Heart right ventricle (tissue), 16 donors: ENCODE measurements around the gene ATP10A. TPM values are rescaled to one million over a fixed set of nuclear protein-coding genes. Genes with fewer than 3 reads are reported as not detected.

ENCODE experiments used
- ATAC-seq, 8 donors: fragments of 200-7000 bp; cut with Tn5 transposase; one replicate each; pipeline ENCODE4 v1.9.1; 2020; ENCODE audit warnings: mild to moderate bottlenecking in 8 of 8, moderate library complexity in 8 of 8, moderate number of reproducible peaks in 1 of 8
- DNase-seq, 2 donors: peaks; one replicate each; pipeline ENCODE4 v3.0.0-alpha.2; 2020
- H3K27ac ChIP-seq, 10 donors: fragments of 200-600 bp; sonication (generic) in 2 of 10; one replicate each; pipeline versions ENCODE4 v1.5.0 to v1.8.0; 2020 to 2022; ENCODE audit warnings: mild to moderate bottlenecking in 3 of 10
- H3K27me3 ChIP-seq, 7 donors: fragments of 200-600 bp; one replicate each; pipeline ENCODE4 v1.8.0; 2021 to 2022; ENCODE audit warnings: mild to moderate bottlenecking in 2 of 7
- H3K36me3 ChIP-seq, 9 donors: fragments of 200-600 bp; sonication (generic) in 1 of 9; one replicate each; pipeline versions ENCODE4 v1.5.0 to v1.8.0; 2020 to 2022; ENCODE audit warnings: mild to moderate bottlenecking in 2 of 9
- H3K4me1 ChIP-seq, 9 donors: fragments of 200-600 bp; sonication (generic) in 1 of 9; one replicate each; pipeline versions ENCODE4 v1.5.0 to v1.8.0; 2020 to 2022; ENCODE audit warnings: mild to moderate bottlenecking in 4 of 9
- H3K4me3 ChIP-seq, 10 donors: fragments of 200-600 bp; sonication (generic) in 2 of 10; one replicate each; pipeline versions ENCODE4 v1.5.0 to v1.8.0; 2020 to 2022; ENCODE audit warnings: mild to moderate bottlenecking in 7 of 10, moderate library complexity in 2 of 10
- H3K9me3 ChIP-seq, 11 donors: fragments of 200-600 bp in 10 of 11; sonication (generic) in 2 of 11; one replicate each; pipeline versions ENCODE4 v1.5.0 to v1.8.0; 2013 to 2022; ENCODE audit warnings: mild to moderate bottlenecking in 2 of 11, control low read depth in 1 of 11, moderate library complexity in 1 of 11
- CTCF ChIP-seq, 9 donors: fragments of 200-600 bp; sonication (generic) in 2 of 9; IDR thresholded peaks; one replicate each; pipeline versions ENCODE4 v1.5.0 to v1.8.0; 2021 to 2022; ENCODE audit warnings: antibody characterized with exemption in 9 of 9, mild to moderate bottlenecking in 5 of 9, moderate library complexity in 1 of 9
- WGBS, 2 donors: extraction: QIAGEN DNeasy Blood & Tissue Kit; methylation state at CpG; one replicate each; pipeline ENCODE4 v1.1.7; 2013; ENCODE audit warnings: inconsistent platforms in 1 of 2; 5-methylcytosine and 5-hydroxymethylcytosine counted together
- intact Hi-C, 10 donors: fragments of 100-400 bp; cut with DNase I; formaldehyde crosslinking; loops; one replicate each; pipeline versions ENCODE4 v1.11.1 to v1.14.2; 2022
- polyA plus RNA-seq, 2 donors: library from polyadenylated mRNA; stranded (reverse); fragments of 200-250 nt; gene quantifications; one replicate each; pipeline ENCODE4 v1.2.3, GENCODE V29; 2013
- total RNA-seq, 10 donors: library from RNA; stranded (reverse); fragmentation: NEBNext Ultra II Directional in 3 of 10; extraction: Animal tissue kit (Norgen Biotek cat#: 25700) in 3 of 10; gene quantifications; one replicate each; pipeline versions ENCODE4 v1.2.1 to v1.2.4, GENCODE V29; 2021 to 2023
- donor health status: Arrhythmogenic right ventricular cardiomyopathy.
- donor health status: ischemic (EF 13 %, LVEDD 7.1; RV severe dilation, severe dysfunction).
- donor health status: healthy with polysubstance abuse.
- donor health status: DM: no; HTN: yes; CAD: no.
- donor health status: DM: no; HTN: no; CAD: no.
- donor health status: ischemic (EF 25% LVEDD 6.9; RV normal size, moderate dysfunction).
- donor health status: ischemic (EF 25% LVEDD 5.7; RV mildly dilated, moderate dysfunction).
- donor health status: healthy.
- donor health status: DM: yes; HTN: yes; CAD: no.
- donor health status: Ischemic cardiomyopathy.
- donor health status: ischemic (EF 35%, LVEDD 5.7; RV mildly dilated, moderate dysfunction).
- donor health status: nonischemic (EF 11% LVEDD 7.7; RV severe dilation, severe dysfunction).
- donor health status: DM: yes; HTN: yes; CAD: no.
- donor health status: PGD.
- donor health status: ischemic (EF 29% LVEDD 5.4; RV normal size, mild dysfunction).
- donor health status: nonischemic (EF 23%, LVEDD 6.1; RV moderate dilation, normal function).

ATP10A gene
- total and polyA plus RNA-seq, 12 donors, result 0.45 to 2.2 (median 0.89) TPM

- intact Hi-C loops, result loop anchor here in 1 of 10 donors (10.0 kb wide), 1 partner anchor 141 kb away; no protein-coding TSS in a partner anchor
- peaks cover 0 to 3% (median 0%) of the 10 kb centered on the region in 7 donors for H3K27me3 ChIP-seq
- no peaks in the 10 kb centered on the region for H3K9me3 ChIP-seq
- H3K4me1 ChIP-seq, result peaks cover 3 to 27% (median 14%) of the 10 kb centered on the region in 9 donors
- no peak for TF ChIP-seq CTCF (IDR thresholded peaks at IDR 0.05)
- no peak overlapping the region for H3K27ac ChIP-seq
- DNase-seq (no peak), ATAC-seq (peak in 1 of 8 donors; percentile 7)
- no peak overlapping the region for H3K4me3 ChIP-seq
- 81 to 84% methylated on average over 8 of the region's 8 CpGs for WGBS, 2 donors
- peaks cover 0 to 8% (median 0%) of the 10 kb centered on the region in 9 donors for H3K36me3 ChIP-seq
Measured at GRCh38 chr15:25675396-25675795, 187.7 kb downstream of the ATP10A start.

GRCh38 chr15:25674913-25675312, 188.2 kb downstream of the ATP10A start:
- Histone ChIP-seq H3K4me3 (no peak overlapping the region), H3K36me3 (peaks cover 0 to 8% (median 0%) of the 10 kb centered on the region in 9 donors), H3K9me3 (no peaks in the 10 kb centered on the region), H3K27me3 (peaks cover 0 to 8% (median 0%) of the 10 kb centered on the region in 7 donors), H3K4me1 (peaks cover 3 to 32% (median 18%) of the 10 kb centered on the region in 9 donors), H3K27ac (peak overlapping the region in 1 of 10 donors; percentile 30)
- no peak for TF ChIP-seq CTCF (IDR thresholded peaks at IDR 0.05)
- peak in 6 of 8 donors; percentile 31 to 92 (median 62) for ATAC-seq
- 64 to 75% methylated on average over 12 of the region's 12 CpGs for WGBS, 2 donors
- DNase-seq, result peak in 1 of 2 donors; percentile 58
- intact Hi-C loops, result loop anchor here in 2 of 10 donors (5.0 to 10.0 kb wide), 2 partner anchors 108 to 140 kb away; no protein-coding TSS in a partner anchor

- no peaks in the 10 kb centered on the region for H3K9me3 ChIP-seq
- no peak overlapping the region for H3K4me3 ChIP-seq
- intact Hi-C loops, result loop anchor here in 2 of 10 donors (5.0 to 10.0 kb wide), 2 partner anchors 107 to 139 kb away; no protein-coding TSS in a partner anchor
- no peak overlapping the region for H3K27ac ChIP-seq
- H3K27me3 ChIP-seq, result peaks cover 0 to 11% (median 0%) of the 10 kb centered on the region in 7 donors
- H3K36me3 ChIP-seq, result peaks cover 0 to 8% (median 0%) of the 10 kb centered on the region in 9 donors
- DNase-seq (no peak), ATAC-seq (no peak)
- TF ChIP-seq CTCF (IDR thresholded peaks at IDR 0.05), result no peak
- WGBS, 2 donors, result 91 to 94% methylated on average over 8 of the region's 8 CpGs
- peaks cover 3 to 35% (median 20%) of the 10 kb centered on the region in 9 donors for H3K4me1 ChIP-seq
Measured at GRCh38 chr15:25673972-25674371, 189.2 kb downstream of the ATP10A start.

DNA sequence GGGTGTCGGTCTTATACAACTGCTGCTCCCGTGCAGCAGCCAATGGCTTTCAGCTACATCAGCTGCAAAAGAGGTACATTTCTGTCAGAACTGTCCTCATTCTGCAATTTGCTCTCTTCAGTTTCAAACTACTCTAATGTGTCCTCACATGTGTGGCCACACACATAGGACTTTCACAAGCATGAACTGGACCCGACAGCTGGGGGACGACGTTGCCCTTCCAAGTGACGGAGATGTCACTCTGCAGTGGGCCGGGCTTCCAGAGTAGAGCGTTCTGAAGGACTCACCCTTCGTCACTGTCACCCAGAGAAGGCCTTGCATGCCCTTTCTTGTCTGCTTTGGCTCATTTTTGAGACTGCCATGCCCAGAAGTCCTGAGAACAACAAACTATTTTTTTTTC, 189.8 kb downstream of the ATP10A start:
- ATAC-seq, result no peak
- no peak for DNase-seq
- Histone ChIP-seq H3K9me3 (no peaks in the 10 kb centered on the region), H3K4me3 (no peak overlapping the region), H3K36me3 (peaks cover 0 to 5% (median 0%) of the 10 kb centered on the region in 9 donors), H3K27ac (no peak overlapping the region), H3K4me1 (peaks cover 3 to 35% (median 20%) of the 10 kb centered on the region in 9 donors), H3K27me3 (peaks cover 0 to 11% (median 0%) of the 10 kb centered on the region in 7 donors)
- no peak for TF ChIP-seq CTCF (IDR thresholded peaks at IDR 0.05)
- 74 to 75% methylated on average over 9 of the region's 9 CpGs for WGBS, 2 donors
- intact Hi-C loops, result loop anchor here in 2 of 10 donors (5.0 to 10.0 kb wide), 2 partner anchors 106 to 139 kb away; no protein-coding TSS in a partner anchor
